ENCODE results near the gene S100A11.

Gene S100A11

DNA sequence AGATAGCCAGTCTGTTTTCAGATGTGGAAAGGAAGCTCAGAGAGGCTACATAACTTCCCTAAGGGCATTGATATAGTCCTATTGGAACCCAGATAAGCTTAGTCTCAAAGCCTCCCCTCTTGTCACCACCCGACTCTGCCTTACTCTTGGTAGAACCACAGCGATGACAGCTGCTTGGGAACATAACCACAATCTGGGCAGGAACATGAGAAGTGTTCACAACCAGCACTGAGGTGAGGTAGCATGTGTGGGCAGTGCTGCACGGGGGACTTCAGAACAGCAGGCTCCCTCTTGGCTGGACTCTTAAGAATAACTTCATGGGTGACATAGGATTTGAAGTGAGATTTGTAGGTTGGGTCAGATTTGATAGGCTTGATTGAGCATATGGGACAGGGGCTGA, 33.8 kb downstream of the S100A11 start:
- no peak for DNase-seq (ENCODE audit: low read depth in 2 of 2)

DNA sequence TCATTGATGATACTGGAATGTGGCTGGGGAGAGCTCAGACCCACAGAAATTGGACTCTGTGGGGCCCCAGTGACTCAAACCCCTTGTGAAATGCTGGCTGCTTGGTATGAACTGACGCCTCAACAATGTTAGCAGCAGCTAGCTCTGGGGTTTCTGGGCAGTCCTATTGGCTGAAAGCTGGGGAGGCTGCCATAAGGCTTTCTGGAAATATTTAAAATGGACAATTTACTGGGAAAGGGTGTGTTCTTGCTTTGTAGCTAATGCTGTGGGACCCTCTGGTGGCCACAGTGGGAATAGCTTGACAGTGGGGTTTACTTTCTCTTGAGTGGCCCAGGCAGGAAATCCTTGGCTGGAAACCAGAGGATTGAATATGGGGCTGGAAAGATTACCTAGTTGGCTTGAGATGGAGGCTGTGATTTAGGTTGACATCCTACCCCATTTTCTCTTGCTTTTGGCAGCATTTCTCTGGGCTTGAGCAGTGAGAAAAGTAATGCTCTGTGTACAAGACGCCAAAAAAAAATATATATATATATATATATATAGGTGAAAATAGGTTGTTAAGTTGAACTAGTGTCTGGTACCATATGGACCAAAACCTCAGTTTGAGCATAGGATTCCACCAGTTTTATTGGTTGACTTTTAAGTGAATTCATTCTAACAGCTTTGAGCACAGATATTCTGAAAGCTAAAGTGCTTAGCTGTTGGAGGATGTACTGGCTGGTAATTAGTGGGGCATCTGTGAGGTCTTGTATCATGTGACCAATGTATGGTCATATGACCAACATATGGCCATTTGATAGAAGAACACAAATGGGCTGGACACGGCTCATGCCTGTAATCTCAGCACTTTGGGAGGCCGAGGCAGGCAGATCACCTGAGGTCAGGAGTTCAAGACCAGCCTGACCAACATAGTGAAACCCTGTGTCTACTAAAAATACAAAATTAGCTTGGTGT, 34.9 kb downstream of the S100A11 start:
- peak; percentile 60 to 62 for DNase-seq (ENCODE audit: low read depth in 2 of 2)

DNA sequence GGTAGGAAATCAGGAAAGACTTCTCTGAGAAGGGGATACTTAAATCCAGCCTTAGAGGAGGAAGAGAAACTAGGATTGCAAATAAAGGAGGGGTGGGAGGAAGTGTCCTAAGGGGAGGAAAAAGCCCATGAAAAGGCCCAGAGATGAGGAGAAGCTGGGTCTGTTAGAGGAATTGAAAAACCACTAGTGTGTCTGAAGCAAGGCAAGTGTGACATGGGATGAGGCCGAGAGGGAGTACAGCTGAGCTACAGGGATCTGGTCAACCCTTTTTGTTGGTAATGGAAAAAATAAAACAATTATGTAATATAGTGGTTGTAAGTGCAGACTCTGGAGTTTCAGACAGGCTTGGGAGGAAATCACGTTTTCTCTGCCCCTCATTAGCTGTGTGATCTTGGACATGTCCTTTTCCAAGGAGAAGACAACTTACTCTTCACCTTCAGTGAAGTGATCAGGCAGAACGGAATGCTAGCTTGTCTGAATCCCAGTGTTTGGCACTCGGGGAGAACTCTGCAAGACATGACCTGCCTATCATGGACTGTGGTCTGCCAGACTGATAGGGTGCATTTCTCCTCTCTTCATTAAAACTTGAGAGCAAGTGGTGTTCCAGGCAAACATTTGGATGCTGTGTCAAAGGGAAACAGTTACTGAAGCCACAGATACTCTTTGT, 35.7 kb downstream of the S100A11 start:
- no peak for DNase-seq (ENCODE audit: low read depth in 2 of 2)

DNA sequence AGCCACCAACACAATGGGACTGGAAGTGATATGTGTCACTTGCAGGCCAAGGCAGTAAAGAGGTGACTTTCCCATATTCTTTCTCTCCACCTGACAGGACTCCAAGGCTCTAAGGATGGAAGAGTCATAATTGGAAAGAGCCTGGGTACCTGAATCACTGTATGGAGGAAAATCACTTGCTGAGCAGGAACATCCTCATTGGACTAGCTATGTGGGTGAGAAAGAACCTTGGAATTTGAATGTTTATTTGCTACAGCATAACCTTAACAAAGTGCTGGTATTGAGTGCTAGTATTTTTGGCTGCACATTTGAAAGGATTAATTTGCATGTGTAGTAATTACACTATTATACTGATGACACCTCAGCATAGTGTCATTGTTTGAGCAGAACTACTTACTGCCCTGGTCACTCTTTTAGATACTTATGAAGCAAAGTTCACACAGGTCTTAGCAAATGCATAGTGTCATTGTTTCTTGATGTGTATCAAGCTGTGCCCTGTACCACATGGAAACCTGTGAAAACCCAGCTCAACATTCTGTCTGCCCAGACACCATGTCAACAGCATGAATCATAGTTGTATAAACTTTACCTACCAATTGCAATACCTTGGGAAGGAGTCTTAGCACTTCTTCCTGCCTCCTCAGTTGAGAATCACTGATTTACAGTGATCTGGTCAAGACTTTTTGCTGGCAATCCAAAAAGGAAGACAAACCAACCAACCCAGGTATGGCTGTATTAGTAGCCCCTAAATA, 38.0 kb downstream of the S100A11 start:
- no peak for DNase-seq (ENCODE audit: low read depth in 2 of 2)

DNA sequence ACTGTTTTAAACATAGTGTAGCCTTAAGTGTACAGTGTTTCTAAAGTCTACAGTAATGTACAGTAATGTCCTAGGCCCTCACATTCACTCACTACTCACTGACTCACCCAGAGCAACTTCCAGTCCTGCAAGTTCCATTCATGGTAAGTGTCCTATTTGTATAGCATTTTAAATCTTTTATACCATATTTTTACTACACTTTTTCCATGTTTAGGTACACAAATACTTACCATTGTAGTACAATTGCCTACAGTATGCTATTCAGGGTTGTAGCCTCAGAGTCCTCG, 39.6 kb downstream of the S100A11 start:
- DNase-seq (ENCODE audit: low read depth in 2 of 2): no peak

DNA sequence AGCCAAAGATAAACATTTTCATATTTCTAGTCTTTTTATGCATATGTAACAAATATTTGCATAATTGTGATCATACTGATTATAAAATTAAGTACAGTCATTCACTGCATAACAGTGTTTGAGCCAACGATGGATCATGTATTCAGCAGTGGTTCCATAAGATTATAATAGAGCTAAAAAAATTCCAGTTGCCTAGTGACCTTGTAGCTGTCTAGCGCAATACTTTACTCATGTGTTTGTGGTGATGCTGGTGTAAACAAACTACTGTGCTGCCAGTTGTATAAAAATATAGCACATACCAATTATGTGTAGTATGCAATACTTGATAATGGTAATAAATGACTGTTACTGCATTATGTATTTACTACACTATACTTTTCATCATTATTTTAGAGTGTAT, 41.0 kb downstream of the S100A11 start:
- no peak for DNase-seq (ENCODE audit: low read depth in 2 of 2)

DNA sequence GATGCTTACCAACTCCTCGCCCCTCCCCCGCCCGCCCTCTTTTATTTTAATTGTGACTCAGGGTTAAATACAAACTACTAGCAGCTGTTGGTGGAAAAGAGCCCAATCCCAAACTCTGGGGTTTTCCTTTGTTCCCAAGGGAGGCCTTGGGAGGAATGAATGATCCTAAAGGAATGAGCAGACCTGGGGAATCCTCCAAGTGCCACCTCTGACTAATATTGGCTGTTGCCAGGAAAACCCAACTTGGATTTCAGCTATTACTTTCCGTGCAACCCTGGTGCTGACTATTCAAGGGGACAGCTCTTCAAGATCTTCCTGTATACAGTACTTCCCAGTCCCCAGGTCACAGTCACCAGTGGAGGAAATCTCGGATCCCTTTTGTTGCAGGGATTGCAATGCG, 41.8 kb downstream of the S100A11 start:
- no peak for DNase-seq (ENCODE audit: low read depth in 2 of 2)

DNA sequence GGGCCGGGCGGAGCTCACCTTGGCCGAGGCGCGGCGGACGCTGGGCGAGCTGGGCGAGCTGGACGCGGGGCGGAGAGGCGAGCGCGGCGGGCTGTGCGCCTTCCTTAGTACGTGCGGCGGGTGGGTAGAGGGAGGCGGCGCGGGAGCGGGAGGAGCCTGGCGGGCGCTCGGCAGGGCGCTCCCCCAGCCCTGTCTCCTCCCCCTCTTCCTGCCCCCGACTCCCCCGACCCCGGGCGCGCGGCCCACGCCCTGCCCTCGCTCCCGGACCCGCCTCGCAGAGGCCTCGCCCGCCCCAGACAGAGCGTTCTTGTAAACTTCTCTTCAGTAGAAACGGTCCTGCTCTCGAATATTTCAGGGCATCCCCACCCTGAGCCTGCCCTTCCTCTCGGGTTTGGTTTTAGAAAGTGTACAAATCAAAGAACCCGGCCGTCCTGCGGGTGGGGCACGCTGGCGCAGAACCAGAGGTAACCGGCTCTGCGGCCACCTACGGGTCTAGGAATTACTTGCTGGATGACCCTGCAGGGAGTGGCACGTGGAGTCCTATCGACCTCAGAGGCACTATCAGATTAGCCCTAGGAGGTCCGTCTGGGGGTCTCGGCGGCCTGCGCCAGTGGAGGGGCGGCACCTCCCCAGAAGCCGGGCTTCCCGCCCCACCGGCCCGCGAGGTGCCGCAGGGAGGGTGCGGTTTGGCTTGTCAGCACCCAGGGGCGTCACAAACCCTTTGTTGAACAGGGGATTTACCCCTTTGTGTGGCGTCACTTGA, 42.9 kb downstream of the S100A11 start, which contains the start of gene S100A10:
Gene S100A10 (minus strand): TSS at position 126 of the 763 bp plus-strand sequence. CDS start 7,629 bp downstream, outside the sequence.
- peak; percentile 55 to 59 for DNase-seq (ENCODE audit: low read depth in 2 of 2)

DNA sequence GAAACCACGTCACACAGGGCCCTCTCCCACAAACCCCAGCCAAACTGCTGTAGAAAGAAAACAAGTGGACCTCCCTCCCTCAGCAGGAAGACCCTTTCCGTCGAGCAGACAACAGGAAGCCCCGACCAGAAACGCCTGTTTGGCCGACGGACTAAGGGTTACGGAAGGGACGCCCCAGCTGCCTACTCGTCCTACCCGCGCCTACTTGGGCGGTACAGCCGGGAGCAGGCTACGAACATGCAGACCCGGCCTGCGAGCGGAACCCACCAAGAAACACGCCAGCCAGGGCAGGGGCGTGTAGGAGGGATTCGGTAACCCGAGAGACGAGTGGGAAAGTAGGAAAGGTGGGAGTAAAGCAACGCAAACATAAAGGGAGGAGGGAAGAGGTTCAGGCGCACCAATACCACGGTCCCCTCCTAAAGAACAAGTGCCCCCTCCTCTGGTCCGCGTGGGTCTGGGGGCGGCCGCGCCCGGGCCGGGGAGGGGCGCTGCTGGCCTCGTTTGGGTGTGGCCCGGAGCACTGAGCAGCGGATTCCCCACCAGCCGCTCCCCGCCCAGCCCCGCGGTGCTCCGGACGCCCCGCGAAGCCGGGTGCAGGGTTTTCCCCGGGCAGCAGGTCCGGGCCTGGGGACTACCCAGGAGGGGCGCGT, 43.6 kb downstream of the S100A11 start:
- peak in 1 of 2 donors; percentile 30 for DNase-seq (ENCODE audit: low read depth in 2 of 2)

DNA sequence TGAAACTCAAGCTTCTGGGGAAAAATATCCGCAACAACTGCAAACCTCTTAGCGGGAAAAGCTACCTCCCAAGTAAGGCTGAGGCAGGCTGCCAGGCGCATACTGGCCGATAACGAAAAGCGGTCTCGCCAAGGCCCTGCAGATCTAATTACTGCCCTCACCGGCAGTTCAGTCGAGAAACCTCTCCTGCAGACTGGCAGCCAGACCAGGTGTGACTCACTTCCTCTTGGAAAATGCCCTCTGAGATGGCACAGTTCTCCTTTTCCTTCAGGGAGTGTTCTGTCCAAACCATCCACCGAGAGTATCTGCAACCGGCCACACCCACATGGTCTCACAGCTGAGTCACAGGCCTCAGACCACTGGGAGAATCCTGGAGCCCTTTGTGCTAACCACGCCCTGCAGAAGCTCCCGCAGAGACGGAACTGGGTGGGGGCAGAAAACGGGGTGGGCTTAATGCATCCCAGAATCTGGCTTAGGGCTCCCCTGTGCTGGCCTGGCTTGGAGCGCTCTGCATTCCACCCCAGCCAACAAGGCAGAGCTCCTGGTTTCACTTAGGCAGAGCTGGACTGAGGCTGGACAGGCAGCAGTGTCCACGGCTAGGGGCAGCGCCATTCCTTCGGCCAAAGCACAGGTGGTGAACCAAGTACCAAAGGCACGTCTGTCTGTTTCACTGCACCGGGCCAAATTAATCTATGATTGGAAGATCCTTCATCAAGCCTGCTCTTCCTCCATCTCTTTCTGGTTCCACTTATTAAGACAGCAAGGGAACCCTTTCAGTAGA, 44.3 kb downstream of the S100A11 start:
- DNase-seq (ENCODE audit: low read depth in 2 of 2): peak in 1 of 2 donors; percentile 31

DNA sequence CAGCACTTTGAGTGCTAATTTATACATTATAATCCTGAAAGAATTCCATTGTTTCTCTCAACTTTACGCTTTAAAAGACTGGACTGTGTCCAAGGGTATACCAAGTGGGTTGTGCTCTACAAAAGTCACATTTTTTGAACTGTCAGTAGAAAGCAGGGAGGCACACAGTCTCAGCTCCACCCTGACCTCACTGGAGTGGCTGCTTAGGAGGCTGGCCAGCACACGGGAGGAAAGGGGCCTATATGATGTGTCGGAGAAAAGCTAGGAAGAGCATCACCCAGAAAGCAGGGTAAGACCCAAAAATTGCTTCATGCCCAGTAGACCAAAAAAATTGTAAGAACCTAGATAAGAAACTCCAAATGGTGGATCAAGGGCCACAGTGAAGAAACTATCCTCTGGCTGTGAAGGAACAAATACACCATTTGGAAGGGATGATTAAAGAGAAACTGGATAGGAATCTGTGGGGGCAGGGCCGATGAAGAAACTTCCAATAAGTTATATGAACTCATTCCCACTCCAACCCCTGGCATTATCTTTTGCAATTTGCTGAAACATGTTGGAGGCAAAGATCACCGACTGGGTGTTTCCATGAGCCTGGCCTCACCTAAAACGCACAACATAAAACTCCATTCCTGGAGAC, 45.0 kb downstream of the S100A11 start:
- DNase-seq (ENCODE audit: low read depth in 2 of 2): no peak

DNA sequence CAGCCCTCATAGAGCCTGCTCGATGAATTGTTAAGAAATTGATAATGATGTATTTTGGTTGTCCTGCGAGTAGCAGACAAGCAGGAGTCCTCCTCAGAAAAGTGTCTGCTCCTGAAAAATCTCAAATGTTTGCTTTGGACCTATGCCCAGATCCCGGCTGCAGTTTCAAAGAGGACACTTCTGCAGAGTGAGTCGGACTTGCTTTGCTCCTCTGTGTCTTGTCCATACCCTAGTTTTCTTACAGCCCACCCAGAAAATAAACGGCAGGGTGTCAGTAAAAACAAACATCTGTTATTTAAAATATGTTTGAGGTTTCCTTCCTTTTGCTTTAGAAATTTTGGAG, 46.0 kb downstream of the S100A11 start:
- DNase-seq (ENCODE audit: low read depth in 2 of 2): no peak

DNA sequence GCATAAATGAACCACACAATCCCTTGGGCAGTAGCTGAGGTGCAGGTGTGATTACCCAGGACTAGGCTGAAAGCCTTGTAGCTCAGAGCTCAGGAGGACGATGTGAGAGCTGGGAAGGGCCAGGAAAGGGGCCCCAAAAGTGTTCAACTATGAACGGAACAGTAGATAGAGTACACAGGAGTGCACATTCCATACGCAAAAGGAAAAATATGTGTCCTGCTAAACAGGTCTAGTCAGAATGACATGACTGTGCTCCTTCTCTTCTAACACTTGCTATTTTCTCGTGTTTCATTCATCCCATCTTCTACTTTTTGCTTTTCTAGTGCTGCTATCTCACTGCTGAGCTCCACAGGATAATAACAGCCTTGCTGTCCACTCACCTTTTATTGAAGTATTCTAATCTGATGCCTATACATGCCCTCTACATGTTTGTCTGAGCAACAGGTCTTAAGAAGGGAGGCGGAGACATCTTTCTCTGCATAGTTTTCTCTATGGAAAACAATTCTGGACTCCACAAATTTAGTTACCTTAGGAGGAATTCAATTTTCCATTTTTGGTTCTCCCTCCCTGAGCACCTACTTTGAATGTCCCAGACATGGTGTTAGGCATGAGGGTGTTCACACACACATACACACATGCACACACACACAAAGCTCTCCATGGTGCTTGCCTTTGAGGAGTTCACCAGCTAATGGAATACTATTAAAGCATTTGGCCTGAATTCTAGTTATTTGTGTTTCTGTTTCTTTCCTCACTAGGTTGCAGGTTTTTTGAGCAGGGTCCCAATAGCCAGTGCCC, 46.5 kb downstream of the S100A11 start:
- no peak for DNase-seq (ENCODE audit: low read depth in 2 of 2)

DNA sequence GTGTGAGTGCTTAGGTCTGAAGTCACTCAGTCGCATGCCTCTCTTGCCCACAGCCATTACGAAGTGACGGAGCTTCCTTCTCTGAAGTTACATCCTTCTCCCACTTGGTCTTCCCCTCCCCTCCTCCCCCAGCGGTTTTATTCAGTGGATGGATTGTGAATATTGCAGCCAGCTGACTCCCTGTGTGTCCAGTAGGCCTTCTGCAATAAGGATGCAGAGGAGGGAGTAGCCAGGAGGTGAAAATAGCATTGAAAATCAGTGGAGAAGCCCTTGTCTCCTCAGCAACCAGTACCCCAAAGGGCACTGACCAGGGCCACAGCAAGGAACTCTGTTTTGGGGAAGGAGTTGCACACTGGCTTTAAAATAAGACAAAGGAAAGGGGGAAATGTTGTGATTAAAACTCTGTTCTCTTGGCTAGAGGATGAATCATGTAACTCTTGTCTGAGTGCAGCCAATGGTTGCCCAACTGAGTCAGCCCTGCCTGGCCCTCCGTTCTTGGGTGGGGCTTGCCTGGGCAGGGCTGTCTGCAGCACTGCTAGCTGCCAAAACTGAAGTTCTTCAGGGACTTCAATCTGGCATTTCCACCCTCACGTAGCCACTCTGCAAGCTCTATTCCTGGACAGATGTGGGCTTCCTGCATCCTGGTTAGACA, 47.5 kb downstream of the S100A11 start:
- peak; percentile 33 to 48 for DNase-seq (ENCODE audit: low read depth in 2 of 2)

DNA sequence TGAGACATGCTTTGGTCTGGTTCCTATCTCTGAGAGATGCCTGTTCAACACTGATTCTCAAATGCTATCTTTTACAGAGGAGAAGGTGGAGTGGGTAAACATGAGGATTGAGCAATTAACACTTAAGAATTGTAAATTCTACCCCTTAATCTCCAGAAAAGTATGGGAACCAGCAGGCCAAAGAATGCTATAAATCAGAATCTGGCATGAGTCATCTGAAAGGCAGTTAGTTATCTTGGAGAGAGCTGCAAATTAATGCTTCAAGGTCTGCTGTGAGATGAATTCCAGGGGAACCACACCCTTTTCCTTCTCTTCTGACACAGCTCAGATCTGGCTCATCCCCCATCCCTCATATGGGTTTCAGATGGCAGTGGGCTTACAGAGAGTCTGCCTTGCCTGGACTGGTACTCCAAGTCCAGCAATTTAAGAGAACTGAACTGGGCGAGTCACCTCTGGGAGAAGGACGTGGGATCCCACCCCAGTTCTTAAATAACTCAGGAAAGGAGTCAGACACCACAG, 48.3 kb downstream of the S100A11 start:
- DNase-seq (ENCODE audit: low read depth in 2 of 2): no peak

DNA sequence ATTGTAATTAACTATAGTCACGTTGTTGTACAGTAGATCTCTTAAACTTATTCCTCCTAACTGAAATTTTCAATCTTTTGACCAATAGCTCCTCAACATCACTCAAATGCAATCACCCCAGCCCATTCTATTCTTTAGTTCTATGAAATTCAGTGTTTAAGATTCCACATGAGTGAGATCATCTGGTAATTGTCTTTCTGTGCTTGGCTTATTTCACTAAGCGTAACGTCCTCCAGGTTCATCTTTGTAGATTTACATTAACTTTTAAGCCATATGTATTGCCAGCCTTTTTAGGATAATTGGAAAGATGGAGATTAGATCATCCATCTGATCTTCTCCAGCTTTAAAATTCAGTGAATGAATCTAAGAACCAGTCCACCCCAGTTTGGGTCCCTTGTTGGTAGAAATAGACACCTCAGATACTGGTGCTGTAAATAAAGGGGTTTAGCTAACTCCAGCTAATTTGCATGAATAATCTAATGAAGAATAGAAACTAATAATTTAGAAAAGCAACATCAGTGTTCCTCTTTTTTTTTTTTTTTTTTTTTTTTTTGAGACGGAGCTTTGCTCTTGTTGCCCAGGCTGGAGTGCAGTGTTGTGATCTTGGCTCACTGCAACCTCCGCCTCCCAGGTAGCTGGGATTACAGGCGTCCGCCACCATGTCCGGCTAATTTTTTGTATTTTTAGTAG, 50.2 kb downstream of the S100A11 start:
- DNase-seq (ENCODE audit: low read depth in 2 of 2): no peak

DNA sequence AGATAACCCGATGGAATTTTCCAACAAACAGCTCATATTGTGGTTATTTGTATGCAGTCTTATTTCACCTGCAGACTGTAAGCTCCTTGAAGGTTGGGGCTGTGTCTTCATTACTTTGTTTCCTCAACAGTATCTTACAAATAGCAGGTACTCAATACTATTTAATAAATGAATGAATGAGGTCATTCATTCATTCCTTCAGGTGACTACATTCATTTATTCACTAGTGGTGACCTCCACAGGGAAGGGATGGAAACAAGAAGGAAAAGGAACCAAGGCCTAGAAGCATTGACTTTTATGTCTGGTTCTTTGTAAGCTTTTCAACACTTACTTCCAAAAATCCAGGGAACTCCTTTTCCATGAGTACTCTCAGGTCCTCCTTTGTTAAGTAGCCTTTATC, 51.0 kb downstream of the S100A11 start:
- DNase-seq (ENCODE audit: low read depth in 2 of 2): no peak

DNA sequence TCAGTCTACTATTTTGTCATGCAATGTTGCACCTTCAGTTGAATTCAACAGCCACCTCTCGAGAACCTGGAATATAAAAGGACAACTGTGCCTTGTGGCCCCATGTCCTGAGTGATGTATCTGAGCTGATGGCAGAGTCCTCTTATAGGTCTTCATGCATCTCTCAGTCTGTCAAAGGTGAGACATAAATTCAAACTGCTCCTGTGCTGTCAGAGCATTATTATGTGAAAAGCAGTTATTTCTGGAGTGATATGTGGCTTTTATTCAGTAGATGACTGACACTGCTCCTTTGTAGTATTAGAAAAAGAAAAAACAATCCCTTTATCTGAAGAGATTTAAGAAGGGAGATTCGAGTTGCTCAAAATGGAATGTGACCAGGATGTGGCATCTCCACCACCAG, 51.5 kb downstream of the S100A11 start:
- no peak for DNase-seq (ENCODE audit: low read depth in 2 of 2)

Data from stimulated activated CD8-positive, alpha-beta memory T cell treated with anti-CD3 and anti-CD28 coated beads, Interleukin-2, amount 100 ng/mL, for 48 hours (primary cell).